ENCODE results near the gene MFF.

DNA sequence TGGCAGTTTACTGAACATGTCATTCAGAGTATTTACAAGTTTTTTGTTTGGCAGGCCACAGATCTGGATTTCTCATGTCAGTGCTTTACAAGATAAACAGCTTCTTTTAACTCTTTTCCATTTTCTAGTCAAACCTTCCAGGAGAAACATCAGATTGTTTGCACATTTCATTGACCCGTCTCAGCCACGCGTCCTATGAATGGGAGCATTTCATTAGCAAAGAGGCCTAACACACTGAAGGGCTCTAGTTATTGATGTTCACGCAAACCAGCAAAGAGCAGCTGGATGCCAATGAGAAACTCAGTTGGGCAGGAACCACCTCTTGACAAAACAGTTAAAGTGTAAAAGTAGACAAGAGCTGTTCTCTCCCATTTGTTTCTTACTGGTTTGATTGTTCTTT, 29.2 kb upstream of the MFF start:
- TF ChIP-seq EP300 (IDR thresholded peaks at IDR 0.05) (no peak), POLR2A (IDR thresholded peaks at IDR 0.05) (no peak)
